Measurements from ENCODE around the gene KLF6.

- no peak for TF ChIP-seq SMC3 (IDR thresholded peaks at IDR 0.05; ENCODE audit: low read depth, low read length)
- TF ChIP-seq CTCF (IDR thresholded peaks at IDR 0.05): no peak
- TF ChIP-seq REST (IDR thresholded peaks at IDR 0.05; ENCODE audit: low read depth, low read length): no peak
- no peak for TF ChIP-seq USF2 (IDR thresholded peaks at IDR 0.05; ENCODE audit: borderline replicate concordance, low read depth, low read length)
- no peak for TF ChIP-seq ELF1 (IDR thresholded peaks at IDR 0.05)
- TF ChIP-seq CHD2 (IDR thresholded peaks at IDR 0.05; ENCODE audit: low read length, partially characterized antibody): no peak
- no peak for TF ChIP-seq POLR2AphosphoS5 (IDR thresholded peaks at IDR 0.05; ENCODE audit: low read depth, low read length)
- TF ChIP-seq EP300 (IDR thresholded peaks at IDR 0.05; ENCODE audit: borderline replicate concordance in 1 of 2, low read depth in 1 of 2, low read length in 1 of 2): no peak
- no peak for TF ChIP-seq MXI1 (IDR thresholded peaks at IDR 0.05; ENCODE audit: low read depth, low read length)
- no peak for TF ChIP-seq YY1 (IDR thresholded peaks at IDR 0.05; ENCODE audit: low read depth)
- no peak for TF ChIP-seq FOXM1 (IDR thresholded peaks at IDR 0.05; ENCODE audit: low read depth)
- no peak for TF ChIP-seq RAD21 (IDR thresholded peaks at IDR 0.05; ENCODE audit: low read length)
- TF ChIP-seq RXRA (IDR thresholded peaks at IDR 0.05; ENCODE audit: borderline replicate concordance, low read depth): no peak
- TF ChIP-seq TAF1 (IDR thresholded peaks at IDR 0.05; ENCODE audit: borderline replicate concordance, low read depth, low read length): no peak
Observed at GRCh38 chr10:3750854-3751253, 34.2 kb downstream of the KLF6 start.

Data from SK-N-SH (cell line).